Choroid plexus epithelial cell (primary cell): Measurements from ENCODE around the gene ZBTB3.

Experiments used
- DNase-seq: peaks from one replicate; pipeline ENCODE4 v3.0.0-alpha.2; 2010; ENCODE audit warnings: low read depth
- H3K4me3 ChIP-seq: 2 replicates; pipeline ENCODE4 v1.5.1; 2011; ENCODE audit warnings: low read depth, mild to moderate bottlenecking, control low read depth, low read length, moderate library complexity
- CTCF ChIP-seq: conservative IDR thresholded peaks from 2 replicates; pipeline ENCODE4 v1.5.1; 2011; ENCODE audit warnings: low read depth, mild to moderate bottlenecking, control low read depth, inconsistent platforms, low read length, moderate library complexity

The ZBTB3 gene

GRCh38 chr11:62715150-62716130 is 38.5 kb downstream of the ZBTB3 start:
- H3K4me3 ChIP-seq, result no peak overlapping the region
- TF ChIP-seq CTCF, result no peak
- DNase-seq, result no peak

- no peak overlapping the region for H3K4me3 ChIP-seq
- no peak for TF ChIP-seq CTCF
- DNase-seq, result no peak
Observed at GRCh38 chr11:62713343-62713742, 40.6 kb downstream of the ZBTB3 start.

GRCh38 chr11:62712861-62713260 is 41.1 kb downstream of the ZBTB3 start:
- no peak for TF ChIP-seq CTCF
- DNase-seq, result no peak
- H3K4me3 ChIP-seq, result no peak overlapping the region

- DNase-seq, result no peak
- no peak overlapping the region for H3K4me3 ChIP-seq
- no peak for TF ChIP-seq CTCF
Observed at GRCh38 chr11:62712276-62712812, 41.6 kb downstream of the ZBTB3 start.

- peak; percentile 62 for DNase-seq
- no peak for TF ChIP-seq CTCF
- peak overlapping the region; percentile 68 for H3K4me3 ChIP-seq
Observed at GRCh38 chr11:62710001-62710345, 44.0 kb downstream of the ZBTB3 start.

- peak; percentile 99 for DNase-seq
- TF ChIP-seq CTCF, result no peak
- H3K4me3 ChIP-seq, result peak overlapping the region; percentile 68
Observed at GRCh38 chr11:62709247-62710000, 44.5 kb downstream of the ZBTB3 start.
